Measurements from ENCODE around the gene SNAPIN.

Gene SNAPIN

GRCh38 chr1:153679337-153680119, 21.0 kb downstream of the SNAPIN start:
- no peak for DNase-seq

GRCh38 chr1:153680120-153680403, 21.6 kb downstream of the SNAPIN start:
- DNase-seq = no peak

DNA sequence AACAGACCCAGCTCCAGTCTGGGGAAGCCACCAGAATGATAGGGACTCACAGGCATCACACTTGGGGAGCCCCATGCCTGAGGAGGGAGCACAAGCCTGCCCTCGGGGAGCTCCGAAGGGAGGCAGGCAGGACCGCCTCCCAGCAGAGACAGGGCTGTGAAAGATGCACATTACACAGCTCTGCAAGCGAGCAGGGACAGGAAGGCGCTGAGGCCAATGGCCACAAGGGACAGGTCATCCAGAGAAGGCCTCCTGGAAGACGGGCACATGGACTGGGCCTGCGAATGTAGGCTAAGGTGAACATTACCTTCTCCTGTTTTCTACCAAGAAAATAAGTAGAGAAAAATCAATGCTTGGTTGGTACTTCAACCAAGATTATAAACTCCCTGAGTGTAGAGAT, 24.2 kb downstream of the SNAPIN start:
- DNase-seq = no peak

DNA sequence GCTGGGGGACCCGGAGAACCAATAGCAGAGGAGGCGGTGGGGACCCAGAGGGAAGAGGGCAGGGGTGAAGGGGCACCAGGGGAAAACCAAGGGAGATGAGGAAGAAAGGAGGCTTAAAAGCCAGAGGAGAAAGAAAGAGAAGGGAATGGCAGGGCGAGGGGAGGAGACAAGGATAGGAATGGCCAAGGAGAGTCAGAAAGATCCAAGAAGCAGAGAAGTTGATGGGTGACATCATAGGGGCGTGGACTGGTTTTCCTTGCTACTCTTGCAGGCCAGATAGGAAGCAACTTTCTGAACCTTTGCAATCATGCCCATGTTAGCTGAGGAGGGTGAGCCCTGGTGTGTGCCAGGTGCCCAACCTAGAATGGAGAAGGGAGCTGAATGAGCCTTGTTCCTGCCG, 25.4 kb downstream of the SNAPIN start:
- no peak for DNase-seq

- no peak for DNase-seq
Observed at GRCh38 chr1:153684892-153685291, 26.4 kb downstream of the SNAPIN start.

DNA sequence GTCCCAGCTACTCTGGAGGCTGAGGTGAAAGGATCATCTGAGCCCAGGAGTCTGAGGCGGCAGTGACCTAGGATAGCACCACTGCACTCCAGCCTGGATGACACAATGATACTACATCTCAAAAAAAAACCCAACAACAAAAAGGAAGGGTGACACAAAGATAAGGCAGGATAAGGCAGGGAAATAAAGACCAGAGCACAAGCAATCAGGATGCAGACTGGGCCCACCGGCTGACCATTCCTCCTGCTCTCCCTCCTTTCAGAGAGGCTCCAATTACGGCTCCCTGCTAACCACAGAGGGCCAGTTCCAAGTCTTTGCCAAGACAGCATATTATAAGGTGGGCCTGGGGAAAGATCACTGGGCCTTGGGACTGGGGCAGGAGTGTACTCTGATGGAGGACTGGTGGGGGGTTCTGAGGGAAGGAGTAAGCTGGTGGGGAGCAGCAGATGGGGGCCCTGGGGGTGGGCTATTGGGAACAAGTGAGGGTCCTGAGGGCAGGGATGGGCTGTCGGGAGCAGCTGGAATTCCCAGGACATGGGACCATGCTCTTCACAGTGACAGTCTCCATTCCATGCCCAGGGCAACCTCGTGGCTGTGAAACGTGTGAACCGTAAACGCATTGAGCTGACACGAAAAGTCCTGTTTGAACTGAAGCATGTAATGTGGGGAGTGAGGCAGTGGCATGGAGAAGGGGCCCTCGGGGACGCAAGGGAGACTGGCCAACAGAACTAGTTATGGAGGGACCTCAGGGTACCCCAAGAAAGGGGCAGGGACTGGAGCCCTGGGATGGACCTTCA, 27.2 kb downstream of the SNAPIN start:
- no peak for DNase-seq

DNA sequence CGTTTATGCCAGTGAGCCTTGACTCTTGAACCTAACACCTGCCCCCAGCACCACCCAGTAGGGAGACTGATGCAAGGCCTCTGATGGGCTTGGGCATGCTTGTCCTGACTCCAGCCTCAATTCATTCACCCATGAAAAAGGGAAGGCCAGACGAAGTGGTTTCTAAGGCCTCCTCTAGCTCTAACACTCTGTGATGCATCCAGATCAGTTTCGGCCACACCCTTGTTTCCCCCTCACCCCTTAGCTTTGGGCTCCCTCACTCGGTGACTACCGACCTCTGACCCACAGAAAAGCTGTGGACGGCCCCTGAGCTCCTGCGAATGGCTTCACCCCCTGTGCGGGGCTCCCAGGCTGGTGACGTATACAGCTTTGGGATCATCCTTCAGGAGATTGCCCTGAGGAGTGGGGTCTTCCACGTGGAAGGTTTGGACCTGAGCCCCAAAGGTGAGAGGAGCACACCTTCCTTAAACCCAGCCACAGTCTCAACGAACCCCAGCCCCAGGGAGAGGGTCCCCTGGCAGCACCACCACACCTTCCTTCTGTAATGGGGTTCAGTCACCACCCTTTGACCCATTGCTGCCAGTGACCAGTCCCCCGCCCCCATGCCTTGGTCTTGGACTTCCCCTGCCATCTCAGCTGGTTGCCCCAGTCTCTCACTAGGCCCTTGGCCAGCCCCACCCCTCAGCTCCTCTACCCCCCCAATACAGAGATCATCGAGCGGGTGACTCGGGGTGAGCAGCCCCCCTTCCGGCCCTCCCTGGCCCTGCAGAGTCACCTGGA, 29.0 kb downstream of the SNAPIN start:
- no peak for DNase-seq

DNA sequence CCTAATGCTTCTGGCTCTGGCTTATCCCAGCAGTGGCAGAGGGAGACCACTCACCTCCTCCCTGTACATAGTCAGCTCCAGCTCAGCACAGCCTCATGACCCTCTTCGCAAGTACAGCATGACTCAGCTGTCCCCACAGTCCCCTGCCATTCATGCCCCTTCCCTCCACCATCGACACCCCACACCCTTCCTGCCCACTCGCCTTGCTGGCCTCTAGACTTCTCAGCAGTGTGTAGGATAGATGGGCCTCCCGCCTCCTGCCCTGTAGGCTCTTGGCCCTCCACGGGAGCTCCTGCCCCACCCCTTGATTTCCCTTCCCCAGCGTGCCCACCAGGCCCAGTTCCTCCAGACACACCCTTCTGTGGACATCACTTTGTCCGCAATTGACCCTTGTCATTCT, 29.8 kb downstream of the SNAPIN start:
- no peak for DNase-seq

- DNase-seq = no peak
Observed at GRCh38 chr1:153688736-153689328, 30.3 kb downstream of the SNAPIN start.

DNA sequence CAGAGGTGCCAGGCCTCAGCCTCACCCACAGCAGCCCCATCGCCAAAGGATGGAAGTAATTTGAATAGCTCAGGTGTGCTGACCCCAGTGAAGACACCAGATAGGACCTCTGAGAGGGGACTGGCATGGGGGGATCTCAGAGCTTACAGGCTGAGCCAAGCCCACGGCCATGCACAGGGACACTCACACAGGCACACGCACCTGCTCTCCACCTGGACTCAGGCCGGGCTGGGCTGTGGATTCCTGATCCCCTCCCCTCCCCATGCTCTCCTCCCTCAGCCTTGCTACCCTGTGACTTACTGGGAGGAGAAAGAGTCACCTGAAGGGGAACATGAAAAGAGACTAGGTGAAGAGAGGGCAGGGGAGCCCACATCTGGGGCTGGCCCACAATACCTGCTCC, 35.0 kb downstream of the SNAPIN start:
- DNase-seq = no peak

- no peak for DNase-seq
Observed at GRCh38 chr1:153696741-153697140, 38.2 kb downstream of the SNAPIN start.

DNA sequence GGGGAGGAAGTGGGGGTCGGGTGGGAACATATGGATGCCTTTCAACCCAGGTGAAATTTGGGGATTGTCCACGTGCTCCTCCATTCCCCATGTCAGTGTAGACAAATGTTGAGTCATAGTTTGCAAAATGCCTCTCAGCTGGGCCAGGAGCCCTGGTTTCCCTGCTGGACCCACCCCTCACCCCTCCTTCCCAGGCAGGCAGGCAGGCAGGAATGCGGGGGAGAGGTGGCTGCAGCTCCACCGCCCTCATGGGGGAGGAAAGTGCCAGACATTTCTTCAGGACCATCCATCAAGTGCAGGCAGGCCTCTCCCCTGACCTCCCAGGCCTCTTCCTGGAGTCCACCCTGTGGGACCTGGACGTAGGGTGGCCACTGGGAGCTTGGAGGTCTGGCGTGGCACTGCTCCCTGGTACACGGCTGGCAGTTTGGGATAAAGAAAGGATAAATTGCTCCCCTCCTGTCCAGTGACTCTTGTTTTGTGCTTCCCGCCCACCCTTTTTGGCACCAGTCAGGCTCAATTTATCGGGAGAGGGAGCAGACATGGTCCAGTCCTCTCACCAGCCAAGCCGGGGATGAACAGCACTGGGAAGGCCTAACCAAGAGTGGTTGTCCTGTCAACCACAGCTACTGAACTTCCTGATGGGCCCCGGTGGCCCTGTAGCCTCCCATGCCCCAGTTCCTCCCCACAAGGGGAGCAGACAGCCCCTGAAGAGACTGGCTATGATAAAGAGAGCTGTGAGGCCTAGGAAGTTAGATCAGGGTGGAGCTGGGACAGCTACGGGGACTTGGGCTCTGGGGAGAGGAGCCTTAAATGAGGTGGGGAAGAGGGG, 38.9 kb downstream of the SNAPIN start:
- no peak for DNase-seq

DNA sequence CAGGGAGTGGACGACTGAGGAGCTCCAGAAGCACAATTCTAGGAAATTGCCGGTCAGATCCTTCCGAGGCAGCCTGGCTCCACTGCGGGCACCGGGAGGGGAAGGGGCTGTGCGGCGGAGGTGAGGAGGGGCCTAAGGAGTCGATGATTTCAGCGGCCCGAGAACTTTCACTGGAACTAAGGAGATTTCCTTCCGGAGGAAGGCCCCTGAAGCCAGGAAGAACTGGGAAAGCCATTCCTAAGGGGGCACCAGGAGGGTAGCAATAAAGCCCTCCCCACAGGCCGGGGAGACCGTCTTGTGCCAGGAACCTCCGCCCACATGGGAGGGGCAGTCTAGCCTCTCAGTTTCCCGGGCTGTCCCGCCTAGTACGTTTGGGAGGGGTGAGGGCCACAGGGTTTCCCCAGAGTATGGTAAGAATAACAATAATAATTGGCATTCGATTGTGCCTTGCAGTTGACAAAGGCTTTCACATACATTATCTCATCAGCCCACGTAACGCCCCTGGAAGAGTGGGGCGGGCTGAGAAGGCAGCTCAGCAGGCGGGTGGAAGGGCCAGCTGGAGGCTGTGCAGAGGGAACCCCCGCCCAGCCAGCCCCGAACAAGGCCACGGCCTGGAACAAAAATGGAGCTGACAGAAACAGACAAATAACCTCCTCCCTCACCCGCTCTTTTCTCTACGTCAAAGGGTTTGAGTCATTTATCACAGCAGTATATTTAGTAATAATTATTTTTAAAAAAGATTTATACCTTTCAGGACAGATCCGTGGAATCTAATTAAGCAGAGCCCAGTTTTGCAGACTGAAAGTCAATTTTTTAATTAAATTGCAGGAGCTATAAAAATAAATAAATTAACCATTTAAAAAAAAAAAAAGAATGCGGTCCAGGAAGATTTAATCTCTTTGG, 39.8 kb downstream of the SNAPIN start:
- no peak for DNase-seq

- no peak for DNase-seq
Observed at GRCh38 chr1:153698923-153699714, 40.6 kb downstream of the SNAPIN start.

DNA sequence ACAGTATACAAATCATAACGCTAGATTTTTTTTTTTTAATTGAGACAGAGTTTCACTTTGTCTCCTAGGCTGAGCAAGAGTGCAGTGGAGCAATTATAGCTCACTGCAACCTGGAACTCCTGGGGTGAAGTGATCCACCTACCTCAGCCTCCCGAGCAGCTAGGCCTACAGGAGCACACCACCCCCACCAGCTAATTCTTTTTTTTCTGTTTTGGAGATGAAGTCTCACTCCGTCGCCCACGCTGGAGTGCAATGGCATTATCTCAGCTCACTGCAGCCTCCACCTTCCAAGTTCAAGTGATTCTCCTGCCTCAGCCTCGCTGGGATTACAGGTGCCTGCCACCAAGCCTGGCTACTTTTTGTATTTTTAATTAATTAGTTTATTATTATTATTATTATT, 41.3 kb downstream of the SNAPIN start:
- no peak for DNase-seq

GRCh38 chr1:153705484-153705883, 47.0 kb downstream of the SNAPIN start:
- no peak for DNase-seq

GRCh38 chr1:153711026-153711425, 52.5 kb downstream of the SNAPIN start:
- DNase-seq = no peak

Measured in NCI-H1417 treated with DMSO at 0.1 percent for 48 hours (cell line).